ENCODE results near the gene RASSF3. TPM values are rescaled to one million over a fixed set of nuclear protein-coding genes. Genes with fewer than 3 reads are reported as not detected.

Gene RASSF3
- total and polyA plus RNA-seq, 2 of the 13 experiments (the other 11 are each of a cell fraction or from before 2014, with no cell fraction given) = 15.5 to 16.0 TPM

GRCh38 chr12:64610660-64611340, 505 bp downstream of the RASSF3 start (continued):
- TF ChIP-seq ZNF687 (CRISPR knock-in tag; IDR thresholded peaks at IDR 0.05) = peak; percentile 82
- TF ChIP-seq FOSL2 (CRISPR knock-in tag; IDR thresholded peaks at IDR 0.05) = peak; percentile 62; the same call in 1 of the 2 replicates
- no peak for TF ChIP-seq ZNF878 (CRISPR knock-in tag; IDR thresholded peaks at IDR 0.05)
- TF ChIP-seq ZNF235 (CRISPR knock-in tag; IDR thresholded peaks at IDR 0.05; ENCODE audit: borderline replicate concordance) = no peak
- TF ChIP-seq TOPORS (CRISPR knock-in tag; IDR thresholded peaks at IDR 0.05) = no peak
- no peak for TF ChIP-seq KLF11 (CRISPR knock-in tag; IDR thresholded peaks at IDR 0.05)
- TF ChIP-seq ZNF557 (CRISPR knock-in tag; IDR thresholded peaks at IDR 0.05) = no peak
- TF ChIP-seq ZNF430 (CRISPR knock-in tag; IDR thresholded peaks at IDR 0.05) = no peak
- no peak for TF ChIP-seq STAT5B (CRISPR knock-in tag; IDR thresholded peaks at IDR 0.05)
- TF ChIP-seq MAX (IDR thresholded peaks at IDR 0.05) = 0 out of 2 replicates have a peak, but pooled peaks have one; percentile 34
- peak; percentile 57; the same call in 1 of the 2 replicates for TF ChIP-seq ETV5 (CRISPR knock-in tag; IDR thresholded peaks at IDR 0.05; ENCODE audit: borderline replicate concordance)
- no peak for TF ChIP-seq ZNF674 (CRISPR knock-in tag; IDR thresholded peaks at IDR 0.05; ENCODE audit: low read depth)
- TF ChIP-seq FOXC1 (CRISPR knock-in tag; IDR thresholded peaks at IDR 0.05; ENCODE audit: borderline replicate concordance) = peak; percentile 77
- no peak for TF ChIP-seq RERE (CRISPR knock-in tag; IDR thresholded peaks at IDR 0.05; ENCODE audit: low read depth)
- TF ChIP-seq NR2F6 (IDR thresholded peaks at IDR 0.05) = peak; percentile 15; the same call in 1 of the 2 replicates
- peak; percentile 55 for TF ChIP-seq NR2F6 (CRISPR knock-in tag; IDR thresholded peaks at IDR 0.05)
- no peak for TF ChIP-seq TGIF2 (CRISPR knock-in tag; IDR thresholded peaks at IDR 0.05)
- TF ChIP-seq ZFYVE20 (CRISPR knock-in tag; IDR thresholded peaks at IDR 0.05; ENCODE audit: borderline replicate concordance, low read depth) = no peak
- TF ChIP-seq NFE2L2 (IDR thresholded peaks at IDR 0.05; ENCODE audit: low read length) = no peak
- no peak; the same call in 1 of the 2 replicates for TF ChIP-seq HNF1B (CRISPR knock-in tag; IDR thresholded peaks at IDR 0.05)

Data from HepG2 (cell line).